PC-3 (cell line): ENCODE data around the gene MIGA1.

Source experiments
- CTCF ChIP-seq: fragments of 300-600 bp; sonication (generic); conservative IDR thresholded peaks from 2 replicates; pipeline ENCODE4 v1.5.1; 2017; ENCODE audit warnings: antibody characterized with exemption, low read depth, mild to moderate bottlenecking, low read length
- EZH2 ChIP-seq: fragments of 300-600 bp; sonication (generic); IDR thresholded peaks from one replicate; pipeline ENCODE4 v1.6.1; 2017; ENCODE audit warnings: antibody characterized with exemption, mild to moderate bottlenecking, low read length; ENCODE audit not compliant: unreplicated experiment

- no peak for TF ChIP-seq CTCF
- TF ChIP-seq EZH2: no peak
Measured at GRCh38 chr1:77768006-77768405, 11.4 kb upstream of the MIGA1 start.
